ENCODE measurements around the gene AKIRIN2. TPM values are rescaled to one million over a fixed set of nuclear protein-coding genes. Genes with fewer than 3 reads are reported as not detected.

Gene AKIRIN2
- total and polyA plus RNA-seq, 7 experiments from 2014 or later = 28.8 to 197 (median 54.6) TPM

- no peaks in the 10 kb centered on the region for H3K9me3 Mint-ChIP-seq
- peaks cover 13 to 39% (median 23%) of the 10 kb centered on the region in 5 donors for H3K36me3 Mint-ChIP-seq
- no peak overlapping the region for H3K4me3 ChIP-seq (ENCODE audit: low read length)
- H3K27me3 ChIP-seq (ENCODE audit: control insufficient read depth in 2 of 2, insufficient read depth in 2 of 2, low read length in 2 of 2) = no peaks in the 10 kb centered on the region
- DNase-seq (no peak), ATAC-seq (no peak)
- no peaks in the 10 kb centered on the region for H3K4me1 ChIP-seq (ENCODE audit: control insufficient read depth in 2 of 2, insufficient read depth in 2 of 2, low read length in 2 of 2)
- no peak overlapping the region for H3K27ac Mint-ChIP-seq
- H3K4me1 Mint-ChIP-seq = peaks cover under 1 to 10% (median 5%) of the 10 kb centered on the region in 7 donors
- no peaks in the 10 kb centered on the region for H3K9me3 ChIP-seq (ENCODE audit: control insufficient read depth in 2 of 3, low read length in 3 of 3)
- POLR2A ChIA-PET = interaction anchor here (1.6 kb wide), 1 partner anchor 8 kb away, joined by 4 read pairs; no protein-coding TSS in a partner anchor
- CTCF ChIA-PET = no interaction called here
- intact Hi-C loops (cut with micrococcal nuclease) = no loop called here
- H3K27ac ChIP-seq (ENCODE audit: low read depth, low read length) = no peak overlapping the region
- peaks cover 0 to 16% (median 5%) of the 10 kb centered on the region in 3 experiments for H3K36me3 ChIP-seq (ENCODE audit: control insufficient read depth in 2 of 3, insufficient read depth in 3 of 3, low read length in 3 of 3)
- no peak overlapping the region for H3K4me3 Mint-ChIP-seq
- H3K27me3 Mint-ChIP-seq = no peaks in the 10 kb centered on the region
Observed at GRCh38 chr6:87639373-87639772, 62.7 kb downstream of the AKIRIN2 start.

GRCh38 chr6:87637106-87637505 lies 64.9 kb downstream of the AKIRIN2 start:
- DNase-seq (no peak), ATAC-seq (no peak)
- H3K36me3 ChIP-seq (ENCODE audit: control insufficient read depth in 2 of 3, insufficient read depth in 3 of 3, low read length in 3 of 3) = peaks cover 0 to 16% (median 5%) of the 10 kb centered on the region in 3 experiments
- no peaks in the 10 kb centered on the region for H3K9me3 ChIP-seq (ENCODE audit: control insufficient read depth in 2 of 3, low read length in 3 of 3)
- H3K36me3 Mint-ChIP-seq = peaks cover 13 to 45% (median 29%) of the 10 kb centered on the region in 5 donors
- no peaks in the 10 kb centered on the region for H3K27me3 ChIP-seq (ENCODE audit: control insufficient read depth in 2 of 2, insufficient read depth in 2 of 2, low read length in 2 of 2)
- H3K4me3 ChIP-seq (ENCODE audit: low read length) = no peak overlapping the region
- no peaks in the 10 kb centered on the region for H3K27me3 Mint-ChIP-seq
- H3K4me3 Mint-ChIP-seq = no peak overlapping the region
- CTCF ChIA-PET = no interaction called here
- intact Hi-C loops (cut with micrococcal nuclease) = no loop called here
- peak overlapping the region in 1 of 9 donors; percentile 29 for H3K27ac Mint-ChIP-seq
- no peak overlapping the region for H3K27ac ChIP-seq (ENCODE audit: low read depth, low read length)
- POLR2A ChIA-PET = no interaction called here
- peaks cover 0 to 10% (median 0%) of the 10 kb centered on the region in 7 donors for H3K4me1 Mint-ChIP-seq
- H3K4me1 ChIP-seq (ENCODE audit: control insufficient read depth in 2 of 2, insufficient read depth in 2 of 2, low read length in 2 of 2) = no peaks in the 10 kb centered on the region
- H3K9me3 Mint-ChIP-seq = no peaks in the 10 kb centered on the region

GRCh38 chr6:87636315-87636714 lies 65.7 kb downstream of the AKIRIN2 start:
- no peaks in the 10 kb centered on the region for H3K4me1 ChIP-seq (ENCODE audit: control insufficient read depth in 2 of 2, insufficient read depth in 2 of 2, low read length in 2 of 2)
- no peak overlapping the region for H3K4me3 Mint-ChIP-seq
- no peak for DNase-seq
- H3K36me3 Mint-ChIP-seq = peaks cover 13 to 47% (median 29%) of the 10 kb centered on the region in 5 donors
- intact Hi-C loops (cut with micrococcal nuclease) = no loop called here
- CTCF ChIA-PET = no interaction called here
- peaks cover 0 to 16% (median 5%) of the 10 kb centered on the region in 3 experiments for H3K36me3 ChIP-seq (ENCODE audit: control insufficient read depth in 2 of 3, insufficient read depth in 3 of 3, low read length in 3 of 3)
- peaks cover 0 to 8% (median 0%) of the 10 kb centered on the region in 7 donors for H3K4me1 Mint-ChIP-seq
- H3K27ac Mint-ChIP-seq = no peak overlapping the region
- H3K9me3 ChIP-seq (ENCODE audit: control insufficient read depth in 2 of 3, low read length in 3 of 3) = no peaks in the 10 kb centered on the region
- no peak overlapping the region for H3K27ac ChIP-seq (ENCODE audit: low read depth, low read length)
- H3K27me3 Mint-ChIP-seq = no peaks in the 10 kb centered on the region
- POLR2A ChIA-PET = no interaction called here
- H3K9me3 Mint-ChIP-seq = no peaks in the 10 kb centered on the region
- no peak overlapping the region for H3K4me3 ChIP-seq (ENCODE audit: low read length)
- no peak for ATAC-seq
- H3K27me3 ChIP-seq (ENCODE audit: control insufficient read depth in 2 of 2, insufficient read depth in 2 of 2, low read length in 2 of 2) = no peaks in the 10 kb centered on the region

GRCh38 chr6:87633851-87634250 lies 68.2 kb downstream of the AKIRIN2 start:
- Histone ChIP-seq H3K9me3 (ENCODE audit: control insufficient read depth in 2 of 3, low read length in 3 of 3) (no peaks in the 10 kb centered on the region), H3K27ac (ENCODE audit: low read depth, low read length) (no peak overlapping the region), H3K4me3 (ENCODE audit: low read length) (no peak overlapping the region), H3K4me1 (ENCODE audit: control insufficient read depth in 2 of 2, insufficient read depth in 2 of 2, low read length in 2 of 2) (no peaks in the 10 kb centered on the region), H3K36me3 (ENCODE audit: control insufficient read depth in 2 of 3, insufficient read depth in 3 of 3, low read length in 3 of 3) (peaks cover 0 to 25% (median 5%) of the 10 kb centered on the region in 3 experiments), H3K27me3 (ENCODE audit: control insufficient read depth in 2 of 2, insufficient read depth in 2 of 2, low read length in 2 of 2) (no peaks in the 10 kb centered on the region)
- Mint-ChIP-seq H3K36me3 (peaks cover 13 to 43% (median 29%) of the 10 kb centered on the region in 5 donors), H3K9me3 (no peaks in the 10 kb centered on the region), H3K27ac (no peak overlapping the region), H3K4me3 (no peak overlapping the region), H3K4me1 (peaks cover 0 to 6% (median 2%) of the 10 kb centered on the region in 7 donors), H3K27me3 (no peaks in the 10 kb centered on the region)
- POLR2A ChIA-PET = no interaction called here
- DNase-seq (no peak), ATAC-seq (no peak)
- CTCF ChIA-PET = no interaction called here
- intact Hi-C loops (cut with micrococcal nuclease) = no loop called here

GRCh38 chr6:87630746-87631145 lies 71.3 kb downstream of the AKIRIN2 start:
- Mint-ChIP-seq H3K27me3 (no peaks in the 10 kb centered on the region), H3K27ac (no peak overlapping the region), H3K4me3 (no peak overlapping the region), H3K9me3 (peaks cover 0 to 1% (median 0%) of the 10 kb centered on the region in 11 donors), H3K4me1 (peaks cover 0 to 2% (median 0%) of the 10 kb centered on the region in 7 donors), H3K36me3 (peaks cover 6 to 38% (median 27%) of the 10 kb centered on the region in 5 donors)
- Histone ChIP-seq H3K4me1 (ENCODE audit: control insufficient read depth in 2 of 2, insufficient read depth in 2 of 2, low read length in 2 of 2) (no peaks in the 10 kb centered on the region), H3K27ac (ENCODE audit: low read depth, low read length) (no peak overlapping the region), H3K36me3 (ENCODE audit: control insufficient read depth in 2 of 3, insufficient read depth in 3 of 3, low read length in 3 of 3) (peaks cover 0 to 16% (median 5%) of the 10 kb centered on the region in 3 experiments), H3K9me3 (ENCODE audit: control insufficient read depth in 2 of 3, low read length in 3 of 3) (no peaks in the 10 kb centered on the region), H3K4me3 (ENCODE audit: low read length) (no peak overlapping the region), H3K27me3 (ENCODE audit: control insufficient read depth in 2 of 2, insufficient read depth in 2 of 2, low read length in 2 of 2) (no peaks in the 10 kb centered on the region)
- DNase-seq (no peak), ATAC-seq (no peak)
- POLR2A ChIA-PET = interaction anchor here (0.6 kb wide), 1 partner anchor 26 kb away, joined by 3 read pairs; no protein-coding TSS in a partner anchor
- CTCF ChIA-PET = no interaction called here
- intact Hi-C loops (cut with micrococcal nuclease) = no loop called here

- H3K9me3 Mint-ChIP-seq = peaks cover 0 to 1% (median 0%) of the 10 kb centered on the region in 11 donors
- no peaks in the 10 kb centered on the region for H3K9me3 ChIP-seq (ENCODE audit: control insufficient read depth in 2 of 3, low read length in 3 of 3)
- no peak overlapping the region for H3K4me3 Mint-ChIP-seq
- H3K27ac ChIP-seq (ENCODE audit: low read depth, low read length) = no peak overlapping the region
- CTCF ChIA-PET = no interaction called here
- intact Hi-C loops (cut with micrococcal nuclease) = no loop called here
- no peaks in the 10 kb centered on the region for H3K27me3 ChIP-seq (ENCODE audit: control insufficient read depth in 2 of 2, insufficient read depth in 2 of 2, low read length in 2 of 2)
- peaks cover 0 to 2% (median 0%) of the 10 kb centered on the region in 7 donors for H3K4me1 Mint-ChIP-seq
- no peak overlapping the region for H3K27ac Mint-ChIP-seq
- ATAC-seq = no peak
- H3K36me3 Mint-ChIP-seq = peaks cover 5 to 45% (median 32%) of the 10 kb centered on the region in 5 donors
- H3K4me3 ChIP-seq (ENCODE audit: low read length) = no peak overlapping the region
- peaks cover 0 to 9% (median 0%) of the 10 kb centered on the region in 3 experiments for H3K36me3 ChIP-seq (ENCODE audit: control insufficient read depth in 2 of 3, insufficient read depth in 3 of 3, low read length in 3 of 3)
- POLR2A ChIA-PET = no interaction called here
- DNase-seq = no peak
- H3K4me1 ChIP-seq (ENCODE audit: control insufficient read depth in 2 of 2, insufficient read depth in 2 of 2, low read length in 2 of 2) = no peaks in the 10 kb centered on the region
- H3K27me3 Mint-ChIP-seq = no peaks in the 10 kb centered on the region
Observed at GRCh38 chr6:87628881-87629280, 73.2 kb downstream of the AKIRIN2 start.

- no peaks in the 10 kb centered on the region for H3K4me1 ChIP-seq (ENCODE audit: control insufficient read depth in 2 of 2, insufficient read depth in 2 of 2, low read length in 2 of 2)
Observed at GRCh38 chr6:87628424-87628823, 73.6 kb downstream of the AKIRIN2 start.

More at GRCh38 chr6:87628424-87628823, 73.6 kb downstream of the AKIRIN2 start:
- Mint-ChIP-seq H3K36me3 (peaks cover 5 to 49% (median 33%) of the 10 kb centered on the region in 5 donors), H3K4me1 (peaks cover 0 to 4% (median 0%) of the 10 kb centered on the region in 7 donors), H3K9me3 (peaks cover 0 to 1% (median 0%) of the 10 kb centered on the region in 11 donors), H3K4me3 (no peak overlapping the region), H3K27me3 (no peaks in the 10 kb centered on the region), H3K27ac (no peak overlapping the region)
- ChIA-PET CTCF (no interaction called here), POLR2A (no interaction called here)
- no peak for DNase-seq
- no peaks in the 10 kb centered on the region for H3K27me3 ChIP-seq (ENCODE audit: control insufficient read depth in 2 of 2, insufficient read depth in 2 of 2, low read length in 2 of 2)
- no peak overlapping the region for H3K27ac ChIP-seq (ENCODE audit: low read depth, low read length)
- peaks cover 0 to 12% (median 0%) of the 10 kb centered on the region in 3 experiments for H3K36me3 ChIP-seq (ENCODE audit: control insufficient read depth in 2 of 3, insufficient read depth in 3 of 3, low read length in 3 of 3)
- no peak for ATAC-seq
- no peaks in the 10 kb centered on the region for H3K9me3 ChIP-seq (ENCODE audit: control insufficient read depth in 2 of 3, low read length in 3 of 3)
- no peak overlapping the region for H3K4me3 ChIP-seq (ENCODE audit: low read length)
- intact Hi-C loops (cut with micrococcal nuclease) = no loop called here

Data from naive thymus-derived CD4-positive, alpha-beta T cell (primary cell).